GM21423 (cell line): ENCODE results near the gene ASTN2.
"Not testable (repeated sequence)": the region's sequence is repeated elsewhere in the genome, so short reads cannot be mapped to it uniquely, and the experiment has no call there.

ENCODE experiments used
- ATAC-seq: cut with Tn5 transposase; IDR thresholded peaks from one replicate; pipeline ENCODE4 v1.9.1; 2021; ENCODE audit warnings: mild to moderate bottlenecking, moderate library complexity; ENCODE audit not compliant: unreplicated experiment

The ASTN2 gene

GRCh38 chr9:116476935-116477381, 937.9 kb downstream of the ASTN2 start:
- no peak for ATAC-seq

DNA sequence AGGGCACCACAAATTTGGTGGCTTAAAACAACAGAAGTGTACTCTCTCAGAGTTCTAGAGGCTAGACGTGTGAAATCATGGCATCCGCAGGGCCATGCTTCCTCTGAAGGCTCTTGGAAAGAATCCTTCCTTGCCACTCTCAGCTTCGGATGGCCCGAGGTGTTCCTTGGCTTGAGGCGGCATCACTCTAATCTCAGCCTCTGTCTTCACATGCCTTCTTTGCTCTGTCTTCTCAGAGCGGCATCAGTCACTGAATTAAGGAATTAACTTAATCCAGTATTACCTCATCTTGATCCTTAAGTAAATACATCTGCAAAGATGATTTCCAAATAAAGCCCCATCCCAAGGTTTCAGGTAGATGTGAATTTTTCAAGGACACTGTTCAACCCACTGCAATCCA, 938.9 kb downstream of the ASTN2 start:
- ATAC-seq, result no peak

DNA sequence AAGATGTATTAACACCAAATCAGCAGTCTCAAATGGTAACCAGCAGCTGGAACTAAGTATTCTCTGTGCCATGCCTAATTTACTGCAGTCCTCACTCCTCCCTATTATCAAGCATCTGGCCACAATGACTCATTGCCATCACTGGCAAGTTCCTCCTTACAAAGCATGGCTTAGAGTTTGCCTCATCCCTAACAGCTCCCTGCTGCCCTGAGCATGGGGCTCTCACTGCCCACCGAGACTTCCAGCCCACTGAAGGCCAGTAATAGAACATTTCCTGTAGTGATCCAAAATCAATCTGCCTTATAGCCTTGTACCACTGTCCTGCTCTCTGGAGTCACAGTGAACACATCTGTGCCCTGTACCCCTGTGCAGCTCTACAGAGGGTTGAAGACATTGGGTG, 939.7 kb downstream of the ASTN2 start:
- ATAC-seq, result no peak

DNA sequence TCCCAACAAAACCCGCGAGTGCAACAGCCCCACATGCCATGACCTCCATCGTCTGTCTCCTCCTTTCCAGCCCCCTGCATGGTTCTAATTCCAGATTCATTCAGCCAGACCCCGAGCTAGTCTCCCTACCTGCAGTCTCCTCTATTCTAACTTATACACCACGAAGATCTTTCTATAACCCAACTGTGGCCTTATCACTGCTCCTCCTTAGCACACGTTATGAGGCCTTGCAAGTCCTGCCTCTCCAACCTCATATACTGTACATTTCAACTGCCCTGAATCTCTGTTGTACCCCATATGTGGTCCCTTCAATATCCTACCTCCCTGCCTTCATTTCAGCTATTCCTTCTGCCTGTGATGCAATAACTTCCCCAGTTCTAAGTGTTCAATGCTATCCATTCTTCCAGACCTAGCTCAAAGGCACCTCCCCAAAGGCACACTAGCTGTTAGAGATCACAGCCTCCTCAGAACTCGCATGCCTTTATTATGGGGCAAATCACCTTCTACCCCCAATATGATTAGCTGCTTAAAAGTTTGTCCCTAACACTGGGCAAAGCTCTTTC, 942.8 kb downstream of the ASTN2 start:
- no peak for ATAC-seq

DNA sequence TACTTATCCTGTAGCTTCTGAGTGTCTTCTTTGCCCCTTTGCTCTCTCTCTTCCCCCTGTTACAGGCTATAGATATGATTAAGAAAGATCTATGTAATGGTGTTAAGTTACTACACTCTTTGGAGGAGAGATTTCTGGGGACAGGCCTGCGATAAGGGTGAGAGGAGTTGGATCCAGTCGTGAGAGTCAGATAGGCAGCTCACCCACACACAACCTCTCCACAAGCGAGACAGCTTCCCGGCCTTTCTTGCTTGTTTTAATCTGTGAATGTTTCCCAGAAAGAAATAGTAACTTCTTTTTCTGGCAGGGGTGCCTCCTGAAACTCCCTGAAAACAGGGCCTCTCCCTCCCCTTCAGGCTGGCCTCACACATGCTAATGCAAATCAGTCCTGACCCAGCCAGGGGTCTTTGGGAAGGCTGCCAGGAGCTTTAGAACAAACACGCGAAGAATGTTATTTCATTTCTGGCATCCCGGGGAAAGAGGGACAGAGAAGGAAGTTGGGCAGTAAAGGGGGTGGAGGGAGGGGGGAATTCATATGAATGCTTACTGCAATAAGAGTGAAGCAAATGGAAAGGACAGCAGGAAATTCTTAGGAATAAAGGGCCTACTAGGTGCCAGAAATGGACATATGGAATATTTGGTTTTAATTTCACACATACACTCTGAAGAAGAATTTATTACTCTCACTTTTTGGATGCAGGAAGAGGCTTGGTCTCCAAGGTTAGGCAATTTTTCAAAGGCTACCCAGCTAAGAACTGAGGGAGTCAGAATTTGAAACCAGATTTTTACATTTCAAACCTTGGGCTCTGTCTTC, 943.6 kb downstream of the ASTN2 start:
- ATAC-seq, result no peak

GRCh38 chr9:116468793-116469527, 945.9 kb downstream of the ASTN2 start:
- ATAC-seq, result no peak

- ATAC-seq, result no peak
Observed at GRCh38 chr9:116468369-116468768, 946.5 kb downstream of the ASTN2 start.

GRCh38 chr9:116467740-116468351, 947.0 kb downstream of the ASTN2 start:
- no peak for ATAC-seq

DNA sequence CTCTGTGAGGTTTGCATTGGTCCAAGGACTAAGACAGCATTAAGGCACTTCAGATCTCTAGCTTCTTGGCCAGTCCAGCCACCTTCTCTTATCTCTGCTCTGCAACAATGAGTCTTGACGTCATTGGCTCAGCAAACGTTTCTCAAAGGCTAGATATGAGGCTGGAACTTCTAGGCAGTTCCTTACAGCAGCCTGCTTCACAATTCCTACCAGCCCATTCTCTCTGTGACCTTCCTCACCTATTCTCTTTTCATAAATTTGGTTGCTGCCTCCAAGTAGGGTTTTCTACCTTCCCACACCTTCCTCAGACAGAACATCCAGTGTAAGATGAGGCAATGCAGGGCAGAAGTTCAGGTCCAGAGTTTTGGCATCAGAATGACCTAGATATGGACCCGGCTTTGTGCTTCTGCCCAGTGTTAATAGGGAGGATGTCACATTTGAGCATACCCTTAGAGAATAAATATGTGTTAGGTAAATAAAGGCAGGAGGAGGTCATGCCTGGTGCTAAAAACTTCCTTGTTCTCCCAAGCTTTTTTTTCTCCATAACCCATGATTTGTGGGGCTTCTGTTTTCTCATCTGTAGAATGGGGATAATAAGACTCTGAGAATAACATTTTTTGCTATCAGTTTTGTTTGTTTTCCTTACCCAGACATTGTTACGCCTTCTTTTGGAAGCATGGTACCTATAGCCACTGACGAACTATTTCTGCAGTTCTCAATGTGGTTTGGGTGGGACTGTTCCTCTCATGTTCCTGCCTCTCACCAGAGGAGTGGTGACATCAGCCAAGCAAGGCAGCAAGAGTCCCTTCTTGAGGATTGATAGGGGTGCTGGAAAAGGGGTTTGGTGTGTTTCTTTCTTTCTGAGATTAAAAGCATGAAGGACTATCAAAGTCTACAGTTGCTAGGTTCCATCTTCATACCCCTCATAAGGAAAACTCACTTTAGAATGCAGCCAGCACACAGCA, 948.3 kb downstream of the ASTN2 start:
- no peak for ATAC-seq

DNA sequence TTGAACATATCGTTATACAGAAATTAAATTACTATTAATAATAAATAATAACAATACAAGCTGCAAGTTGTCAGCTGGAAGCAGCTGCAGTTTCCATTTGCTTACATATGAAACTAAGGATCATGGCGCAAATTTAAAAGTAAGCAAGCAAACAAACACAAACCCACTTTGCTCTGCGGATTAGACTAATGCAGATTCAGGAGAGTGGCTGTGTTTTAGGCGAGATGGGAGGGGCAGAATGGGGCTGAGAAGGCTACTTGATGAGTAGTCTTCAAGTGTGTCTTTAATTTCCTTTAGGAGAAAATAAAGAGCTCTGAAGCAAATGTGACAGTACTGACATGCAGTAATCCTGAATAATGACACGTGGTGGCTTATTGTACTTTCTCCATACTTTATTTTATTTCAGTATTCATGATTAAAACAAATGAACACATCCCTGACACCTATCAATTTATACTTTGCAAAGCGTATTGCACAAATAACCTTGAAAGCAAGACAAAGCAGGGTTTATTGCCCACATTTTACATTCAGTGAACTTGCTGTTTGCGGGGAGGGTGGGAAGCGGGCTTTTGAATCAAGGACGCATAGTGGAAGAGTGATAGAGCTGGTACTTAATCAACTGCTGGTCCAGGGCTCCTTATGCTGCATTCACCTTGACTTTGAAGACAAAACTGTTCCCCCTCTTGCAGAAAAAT, 949.1 kb downstream of the ASTN2 start:
- no peak for ATAC-seq

DNA sequence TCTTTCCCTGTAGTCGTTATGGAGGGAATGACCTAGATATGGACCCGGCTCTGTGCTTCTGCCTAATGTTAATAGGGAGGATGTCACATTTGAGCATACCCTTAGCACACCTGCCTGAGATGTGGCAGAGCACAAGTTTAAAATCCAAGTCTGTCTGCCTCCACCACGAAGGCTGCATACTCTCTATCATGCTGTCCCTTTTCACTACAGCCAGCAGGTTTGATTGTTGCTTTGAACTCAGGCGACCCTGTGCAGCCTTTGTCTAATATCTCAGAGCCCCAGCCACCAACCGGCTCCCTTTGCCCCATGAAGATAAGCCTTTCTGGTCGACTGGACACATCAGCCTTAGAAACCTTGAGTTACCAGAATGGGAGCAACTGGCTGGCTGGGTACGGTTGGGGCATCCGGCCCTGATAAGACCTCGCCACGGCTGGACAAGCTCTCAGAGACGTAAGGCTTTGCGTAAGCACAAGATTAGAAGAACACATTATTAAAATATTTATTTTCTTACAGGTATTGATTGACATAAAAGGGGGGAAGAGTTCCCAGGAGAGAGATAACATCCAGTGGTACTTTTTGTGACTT, 949.8 kb downstream of the ASTN2 start:
- ATAC-seq, result no peak

DNA sequence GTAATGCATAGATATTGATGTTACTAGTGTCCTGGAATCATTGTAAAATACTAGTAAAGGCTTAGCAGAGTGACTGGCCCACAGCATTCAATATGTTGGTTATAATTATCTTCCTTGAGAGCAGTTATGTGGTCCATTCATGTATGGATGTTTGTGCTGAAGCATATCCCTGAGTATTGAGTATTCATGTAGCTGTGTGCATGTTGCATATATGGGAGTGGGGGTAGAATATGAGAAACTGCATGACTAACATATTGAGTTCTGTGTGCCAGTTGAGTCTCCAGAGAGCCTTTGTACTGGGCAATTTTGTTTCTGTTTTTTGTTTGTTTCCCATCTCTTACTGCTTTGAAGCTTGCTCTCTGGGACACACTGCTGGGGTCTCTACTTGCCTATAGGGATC, 950.4 kb downstream of the ASTN2 start:
- no peak for ATAC-seq

DNA sequence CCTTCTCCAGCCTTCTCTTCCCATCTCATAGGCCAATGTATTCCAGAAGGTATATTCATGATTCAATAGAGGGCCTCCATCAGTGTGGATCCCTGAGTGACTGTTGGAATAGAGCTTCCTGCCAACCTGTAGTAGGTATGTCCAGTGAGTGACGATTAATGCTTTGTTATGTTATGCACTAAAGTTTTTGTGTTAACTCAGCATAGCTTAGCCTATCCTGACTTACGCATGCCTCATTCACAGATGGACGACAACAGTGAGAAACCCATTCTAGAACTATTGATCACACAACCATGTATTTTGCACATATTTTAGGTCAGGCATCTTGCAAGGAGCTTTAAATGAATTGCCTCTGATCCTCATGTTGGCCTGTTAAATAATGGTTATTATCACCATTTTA, 953.2 kb downstream of the ASTN2 start:
- no peak for ATAC-seq

- ATAC-seq, result no peak
Observed at GRCh38 chr9:116460026-116460425, 954.8 kb downstream of the ASTN2 start.

DNA sequence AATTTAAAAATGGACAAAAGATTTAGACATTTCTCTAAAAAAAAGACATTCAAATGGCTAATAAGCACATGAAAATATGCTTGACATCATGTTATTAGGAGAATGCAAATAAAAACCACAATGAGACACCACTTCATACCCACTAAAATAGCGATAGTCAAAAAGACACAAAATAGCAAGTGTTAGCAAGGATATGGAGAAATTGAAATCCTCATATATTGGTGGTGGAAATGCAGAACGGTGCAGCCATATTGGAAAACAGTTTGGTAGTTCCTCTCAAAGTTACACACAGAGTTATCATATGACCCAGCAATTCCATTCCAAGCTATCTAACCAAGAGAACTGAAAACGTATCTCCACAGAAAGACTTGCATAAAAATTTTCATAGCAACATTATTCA, 955.3 kb downstream of the ASTN2 start:
- ATAC-seq, result no peak

- ATAC-seq, result no peak
Observed at GRCh38 chr9:116456490-116457088, 958.3 kb downstream of the ASTN2 start.

- ATAC-seq, result not testable (repeated sequence)
Observed at GRCh38 chr9:116454539-116454938, 960.3 kb downstream of the ASTN2 start.

GRCh38 chr9:116453785-116454184, 961.1 kb downstream of the ASTN2 start:
- ATAC-seq, result no peak

DNA sequence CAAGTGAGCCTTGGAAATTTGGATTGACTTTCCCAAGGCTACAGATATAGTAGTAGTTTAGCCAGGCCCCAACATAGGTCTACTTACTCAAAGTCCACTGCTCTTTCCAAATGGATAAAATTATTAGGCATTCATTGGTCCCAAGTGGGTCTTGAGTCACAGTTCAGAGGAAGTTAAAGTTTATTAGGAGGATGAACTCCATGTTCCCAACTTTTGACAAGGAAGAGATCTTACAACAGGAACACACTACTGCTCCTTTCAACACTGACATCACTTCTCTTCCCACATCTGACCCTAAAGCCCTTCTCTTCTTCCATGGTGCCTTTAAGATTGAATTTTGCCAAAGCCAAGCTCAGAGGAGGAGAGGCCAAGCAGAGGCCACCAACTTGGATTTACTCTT, 962.2 kb downstream of the ASTN2 start:
- no peak for ATAC-seq
